RKO (cell line): Measurements from ENCODE around the gene SDS.

Experiments used
- DNase-seq: peaks from one replicate; pipeline ENCODE4 v3.0.0-alpha.2; 2016; ENCODE audit warnings: low spot score

The SDS gene

DNA sequence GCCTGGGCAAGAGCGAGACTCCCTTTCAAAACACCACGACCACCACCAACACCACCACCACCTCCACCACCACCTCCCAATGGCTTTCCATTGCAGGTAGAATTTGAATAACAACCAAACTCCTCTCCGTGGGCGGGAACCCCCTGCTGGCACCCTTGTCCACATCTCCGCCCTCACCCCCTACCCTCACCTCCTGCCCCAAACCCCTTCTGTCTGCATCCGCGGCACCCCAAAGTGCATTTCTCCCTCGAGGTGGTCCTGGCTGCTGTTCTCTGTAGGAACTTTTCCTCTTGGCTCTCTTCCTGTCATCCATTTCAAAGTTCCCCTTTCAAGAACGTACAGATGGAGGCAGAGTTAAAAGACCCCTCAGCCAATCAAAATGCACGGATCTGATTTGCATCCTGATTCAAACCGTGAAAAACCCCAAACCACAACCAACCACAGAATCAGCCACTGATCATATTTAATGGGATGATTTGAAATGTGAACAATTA, 22.3 kb upstream of the SDS start:
- DNase-seq = no peak

DNA sequence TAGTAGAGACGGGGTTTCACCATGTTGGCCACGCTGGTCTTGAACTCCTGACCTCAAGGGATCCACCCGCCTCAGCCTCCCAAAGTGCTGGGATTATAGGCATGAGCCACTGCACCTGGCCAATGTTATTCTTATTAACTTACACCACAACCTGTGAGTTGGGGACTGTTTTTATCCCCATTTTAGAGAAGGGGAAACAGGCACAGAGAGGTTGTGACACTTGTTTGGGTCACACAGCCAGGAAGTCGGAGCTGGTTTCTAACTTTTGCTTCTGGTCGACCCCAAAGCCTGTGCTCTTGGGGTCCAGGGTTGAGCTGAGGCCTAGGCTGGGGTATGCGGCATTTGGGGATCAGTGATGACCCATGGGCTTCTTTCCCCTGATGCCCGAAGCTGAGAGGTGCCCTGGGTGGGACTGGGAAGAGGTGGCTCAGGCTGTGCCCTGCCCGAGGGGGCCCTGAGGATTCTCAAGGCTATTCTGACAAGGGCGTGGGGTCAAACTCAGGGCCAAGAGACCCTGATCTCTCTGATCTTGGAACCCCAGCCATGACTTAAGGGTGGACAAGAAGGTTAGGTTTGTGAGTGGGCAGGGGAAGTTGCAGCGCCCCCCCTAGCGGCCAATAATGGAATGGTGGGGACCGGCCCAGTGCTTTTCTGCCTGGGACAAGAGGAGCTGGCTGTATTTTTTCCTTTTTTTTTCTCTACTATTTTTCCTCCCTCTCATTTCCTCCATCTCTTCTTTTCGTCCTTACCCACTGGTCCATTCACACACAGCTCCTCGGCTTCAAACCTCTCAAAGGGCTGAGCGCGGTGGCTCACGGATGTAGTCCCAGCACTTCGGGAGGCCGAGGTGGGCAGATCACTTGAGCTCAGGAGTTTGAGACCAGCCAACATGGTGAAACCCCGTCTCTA, 21.5 kb upstream of the SDS start:
- peak; percentile 63 for DNase-seq

DNA sequence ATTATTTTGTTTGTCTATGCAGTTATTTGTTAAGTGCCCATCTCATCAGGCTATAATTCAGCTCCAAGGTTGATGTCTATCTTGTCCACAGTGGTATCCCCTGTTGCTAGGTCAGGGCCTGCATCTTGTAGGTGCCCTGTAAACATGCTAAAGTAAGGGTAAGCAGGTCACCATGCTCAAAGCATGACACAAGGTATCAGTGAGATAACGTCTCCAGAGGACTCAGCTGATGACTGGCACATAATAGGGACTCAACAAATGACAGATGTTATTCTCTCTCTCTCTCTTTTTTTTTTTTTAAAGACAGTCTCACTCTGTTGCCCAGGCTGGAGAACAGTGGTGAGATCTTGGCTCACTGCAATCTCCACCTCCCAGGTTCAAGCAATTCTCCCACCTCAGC, 20.8 kb upstream of the SDS start:
- no peak for DNase-seq

DNA sequence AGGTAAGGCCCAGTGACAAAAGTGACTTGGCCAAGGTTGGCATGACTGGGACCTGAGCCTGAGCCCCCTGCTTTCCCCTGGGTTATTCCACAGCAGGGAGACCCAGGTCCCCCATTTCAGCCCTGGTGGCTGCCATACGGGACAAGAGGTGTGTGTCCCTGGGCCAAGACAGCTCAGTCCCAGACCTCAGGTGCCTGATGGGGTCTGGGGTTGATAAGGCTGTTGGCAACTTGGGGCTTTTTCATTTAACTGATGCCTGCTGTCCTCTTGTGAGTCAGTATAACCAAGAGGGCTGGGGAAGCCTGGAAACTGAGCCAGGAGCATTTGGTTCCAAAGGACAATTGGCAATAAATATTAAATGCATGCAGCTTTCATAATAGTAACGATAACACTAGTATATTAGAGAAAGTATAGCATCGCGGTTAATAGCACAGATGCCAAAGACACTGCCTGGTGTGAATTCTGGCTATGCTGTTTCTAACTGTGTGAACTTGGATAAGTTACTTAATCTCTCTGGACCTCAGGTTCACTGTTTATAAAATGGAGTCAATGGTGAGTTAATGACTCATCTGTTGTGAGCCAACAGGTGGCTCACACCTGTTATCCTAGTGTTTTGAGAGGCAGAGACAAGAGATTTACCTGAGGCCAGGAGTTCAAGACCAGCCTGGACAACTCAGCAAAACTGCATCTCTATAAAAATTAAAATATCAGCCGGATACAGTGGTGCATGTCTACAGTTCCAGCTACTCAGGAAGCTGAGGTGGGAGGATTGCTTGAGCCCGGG, 19.4 kb upstream of the SDS start:
- peak; percentile 33 for DNase-seq

DNA sequence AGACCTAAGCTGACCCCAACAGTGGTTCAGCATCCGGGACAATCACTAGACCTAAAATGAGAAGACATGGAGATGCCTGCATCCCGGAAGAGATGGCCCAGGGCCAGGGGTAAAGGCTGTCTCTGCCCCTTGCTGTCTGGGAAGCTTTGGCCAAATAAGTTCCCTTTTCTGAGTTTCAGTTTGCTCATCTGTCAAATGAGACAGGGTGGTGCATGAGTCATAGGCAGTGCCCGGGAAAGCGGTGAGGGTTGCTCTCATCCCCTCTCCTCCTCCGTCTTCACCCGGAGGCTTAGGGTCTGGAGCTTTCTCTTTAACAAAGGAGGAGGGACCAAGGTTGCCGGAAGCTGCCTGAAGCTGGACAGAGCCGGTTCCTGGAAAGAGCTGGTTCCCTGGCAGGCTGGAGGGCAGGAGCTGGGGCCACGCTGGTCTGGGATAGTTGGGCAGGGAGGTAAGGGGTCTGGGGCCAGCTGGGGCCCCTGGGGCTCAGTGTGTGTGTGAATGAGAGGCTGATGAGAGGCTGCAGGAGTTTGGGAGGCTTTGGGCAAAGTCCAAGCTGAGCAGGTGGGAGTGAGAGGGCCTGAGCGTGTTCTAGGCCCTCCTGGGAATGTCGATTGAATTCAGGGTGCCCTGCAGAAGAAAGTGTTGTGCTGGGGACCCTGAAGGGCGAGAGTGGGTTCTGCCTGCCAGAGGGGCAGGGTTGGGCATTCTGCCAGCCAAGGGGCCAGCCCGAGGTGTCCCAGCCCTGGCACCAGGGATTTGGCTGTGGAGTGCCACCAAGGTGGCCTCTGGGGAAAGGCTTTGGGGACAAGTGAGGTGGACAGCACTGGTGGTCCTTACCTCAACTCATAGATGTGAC, 18.6 kb upstream of the SDS start, which contains the start of gene SDSL:
Gene SDSL, plus strand, starts transcription at position 351 of the 856 bp plus-strand sequence. CDS start 5,603 bp downstream, outside the sequence.
- peak; percentile 94 for DNase-seq

DNA sequence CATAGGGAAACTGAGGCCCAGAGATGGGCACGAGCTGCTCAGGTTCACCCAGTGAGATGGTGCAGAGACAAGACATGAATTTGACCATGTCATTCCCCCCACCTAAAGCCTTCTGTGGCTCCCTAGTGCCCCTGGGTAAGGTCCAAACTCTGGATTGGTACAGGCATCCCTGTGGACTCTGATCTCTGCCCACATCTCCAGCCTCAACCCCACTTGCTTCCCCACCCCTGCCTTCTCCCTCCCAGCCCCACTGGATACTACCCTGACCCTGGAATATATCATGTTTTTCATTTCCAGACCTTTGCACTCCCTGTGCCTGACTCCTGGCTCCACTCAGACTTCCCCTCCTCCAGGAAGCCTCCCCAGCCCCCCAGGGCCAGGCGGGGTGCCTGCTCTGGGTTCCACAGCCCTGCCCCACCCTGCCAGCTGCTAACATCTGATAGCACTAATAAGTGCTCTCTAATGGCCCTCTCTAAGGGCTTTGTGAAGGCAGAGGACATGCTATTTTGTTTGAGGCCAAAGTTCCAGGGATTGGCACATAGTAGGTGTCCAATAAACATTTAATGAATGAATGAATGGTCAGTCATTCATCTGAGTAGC, 17.4 kb upstream of the SDS start:
- DNase-seq = no peak

DNA sequence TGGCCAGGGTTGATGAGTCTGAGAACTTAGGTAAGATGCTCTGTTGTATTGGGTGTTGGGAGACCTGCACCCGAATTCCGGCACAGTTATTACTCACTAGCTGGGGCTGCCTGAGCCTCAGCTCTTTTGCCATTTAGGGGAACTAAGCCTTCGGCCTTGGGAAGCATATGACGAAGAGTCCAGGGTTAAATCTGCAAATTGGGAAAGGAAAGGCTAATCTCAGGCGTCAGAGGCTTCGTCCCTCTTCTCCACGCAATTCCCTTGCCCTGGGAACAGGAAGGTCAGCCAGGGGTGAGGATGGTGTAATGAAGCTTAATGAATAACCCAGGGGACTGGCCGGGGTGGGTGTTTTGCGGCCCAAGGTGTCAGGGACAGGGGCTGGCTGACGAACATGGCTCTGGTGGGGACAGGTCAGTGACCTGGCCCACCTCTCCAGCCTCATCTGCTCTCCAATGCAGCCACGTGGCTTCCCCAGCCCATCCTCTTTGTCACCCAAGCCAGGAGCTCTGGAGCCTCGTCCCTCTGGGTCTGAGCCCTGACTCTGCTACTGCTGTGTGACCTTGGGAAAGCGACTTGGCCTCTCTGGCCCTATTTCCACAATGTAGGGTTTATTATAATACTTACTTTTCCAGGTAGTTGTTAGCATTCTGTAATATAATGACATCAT, 14.7 kb upstream of the SDS start:
- no peak for DNase-seq

DNA sequence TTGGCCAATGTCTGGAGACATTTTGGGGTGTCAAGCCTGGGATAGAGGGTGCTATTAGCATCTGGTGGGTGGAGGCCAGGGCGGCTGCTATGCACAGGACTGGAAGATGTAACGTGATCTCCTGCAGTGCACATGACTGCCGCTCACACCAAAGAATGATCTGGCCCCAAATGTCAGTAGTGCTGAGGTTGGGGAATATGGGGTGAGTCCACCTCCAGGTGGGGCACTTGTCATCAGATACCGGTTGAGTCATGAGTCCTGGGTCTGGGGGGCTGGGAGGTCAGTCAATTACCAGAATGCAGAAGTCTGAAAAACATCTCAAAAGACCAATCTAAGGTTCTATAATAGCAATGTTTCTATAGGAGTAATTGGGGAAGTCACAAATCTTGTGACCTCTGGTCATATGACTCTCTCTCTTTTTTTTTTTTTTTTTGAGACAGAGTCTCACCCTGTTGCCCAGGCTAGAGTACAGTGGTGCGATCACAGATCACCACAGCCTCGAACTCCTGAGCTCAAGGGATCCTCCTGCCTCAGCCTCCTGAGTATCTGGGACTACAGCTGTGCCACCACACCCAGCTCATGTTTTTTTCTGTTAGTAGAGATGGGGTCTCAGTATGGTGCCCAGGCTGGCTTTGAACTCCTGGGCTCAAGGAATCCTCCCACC, 12.5 kb upstream of the SDS start:
- peak; percentile 65 for DNase-seq

DNA sequence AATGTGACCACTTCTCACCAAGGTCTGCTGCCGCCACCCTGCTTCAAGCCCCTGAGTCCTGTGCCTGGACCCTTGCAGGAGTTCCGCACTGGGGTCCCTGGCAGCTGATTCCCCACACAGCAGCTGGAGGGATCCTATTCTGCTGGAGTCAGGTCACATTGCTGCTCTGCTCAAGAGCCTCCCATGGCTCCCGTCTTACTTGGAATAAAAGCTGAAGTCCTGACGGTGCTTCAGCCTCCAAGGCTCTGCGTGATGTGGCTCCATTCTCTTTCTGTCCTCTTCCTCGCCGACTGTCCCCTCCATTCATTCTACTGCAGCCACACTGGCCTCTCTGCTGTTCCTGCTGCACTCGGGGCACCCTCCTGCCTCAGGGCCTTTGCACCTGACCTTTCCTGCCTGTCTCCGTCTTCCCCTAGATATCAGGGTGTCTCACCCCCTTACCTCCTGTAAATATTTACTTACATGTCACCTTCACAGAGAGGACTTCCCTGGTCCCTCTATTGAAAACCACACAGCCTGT, 10.9 kb upstream of the SDS start:
- no peak for DNase-seq

DNA sequence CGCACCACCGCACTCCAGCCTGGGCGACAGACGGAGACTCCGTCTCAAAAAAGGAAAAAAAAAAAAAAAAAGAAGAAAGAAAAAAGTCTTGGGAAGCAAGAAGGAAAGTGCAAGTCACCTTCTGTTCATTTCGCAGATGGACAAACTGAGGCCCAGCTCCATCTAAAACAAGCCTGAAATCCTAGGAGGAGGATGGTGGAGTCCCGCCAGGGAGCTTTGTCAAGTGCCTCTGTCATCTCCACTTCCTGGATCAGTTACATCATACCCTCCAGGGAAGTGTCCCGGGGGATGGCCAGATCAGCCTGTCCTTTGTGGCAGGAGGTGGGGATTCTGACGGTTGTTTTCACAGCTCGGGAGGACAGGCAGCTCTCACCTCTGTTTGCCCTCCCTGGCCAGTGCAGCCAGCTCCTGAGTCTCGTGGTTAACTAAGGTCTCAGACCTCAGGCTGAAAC, 9.8 kb upstream of the SDS start:
- DNase-seq = peak; percentile 39

DNA sequence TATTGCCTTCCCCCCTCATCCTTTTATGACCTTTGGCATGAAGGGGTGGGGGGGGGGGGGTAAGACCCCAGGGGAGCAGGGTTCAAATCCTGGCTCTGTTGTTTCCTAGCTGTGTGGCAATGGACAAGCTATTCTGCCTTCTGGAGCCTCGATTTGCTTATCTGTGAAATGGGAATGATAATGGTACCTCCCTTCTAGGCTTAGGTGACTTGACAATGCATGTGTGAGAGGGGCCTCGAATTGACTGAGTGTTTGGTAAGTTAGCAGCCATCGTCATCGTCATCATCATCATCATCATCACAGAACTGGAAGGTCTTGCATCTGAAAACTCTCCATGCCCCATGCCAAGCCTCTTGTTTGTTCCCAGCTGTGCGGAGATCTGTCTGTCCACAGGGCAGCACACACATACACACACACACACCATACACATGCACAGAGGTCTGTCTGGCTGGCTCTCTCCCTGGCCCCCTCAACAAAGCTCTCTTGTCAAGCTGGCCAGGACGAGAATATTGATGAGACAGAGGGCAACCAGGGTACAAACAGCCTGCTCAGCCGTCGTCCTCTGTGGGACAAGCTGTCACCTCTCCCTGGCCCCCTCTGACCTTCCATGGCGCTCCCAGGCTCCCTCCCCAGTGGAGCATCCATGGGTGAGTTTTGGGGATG, 5.9 kb upstream of the SDS start:
- no peak for DNase-seq

DNA sequence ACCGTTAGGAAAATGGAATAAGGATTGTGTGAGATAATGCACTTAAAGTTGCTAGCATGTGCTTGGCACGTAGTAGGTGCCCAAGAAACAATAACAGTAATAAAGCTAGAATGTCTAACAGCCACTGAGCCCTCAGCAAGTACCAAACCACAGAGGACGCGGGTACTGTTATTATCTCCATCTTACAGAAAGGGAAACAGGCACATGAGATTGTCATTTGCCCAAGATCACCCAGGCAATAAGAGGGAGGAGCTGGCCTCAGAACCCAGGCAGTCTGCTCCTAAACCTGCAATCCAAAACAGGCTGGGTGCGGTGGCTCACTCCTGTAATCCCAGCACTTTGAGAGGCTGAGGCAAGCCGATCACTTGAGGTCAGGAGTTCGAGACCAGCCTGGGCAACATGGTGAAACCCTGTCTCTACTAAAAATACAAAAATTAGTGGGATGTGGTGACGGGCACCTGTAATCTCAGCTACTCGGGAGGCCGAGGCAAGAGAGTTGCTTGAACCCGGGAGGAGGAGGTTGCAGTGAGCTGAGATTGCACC, 5.1 kb upstream of the SDS start:
- DNase-seq = no peak

DNA sequence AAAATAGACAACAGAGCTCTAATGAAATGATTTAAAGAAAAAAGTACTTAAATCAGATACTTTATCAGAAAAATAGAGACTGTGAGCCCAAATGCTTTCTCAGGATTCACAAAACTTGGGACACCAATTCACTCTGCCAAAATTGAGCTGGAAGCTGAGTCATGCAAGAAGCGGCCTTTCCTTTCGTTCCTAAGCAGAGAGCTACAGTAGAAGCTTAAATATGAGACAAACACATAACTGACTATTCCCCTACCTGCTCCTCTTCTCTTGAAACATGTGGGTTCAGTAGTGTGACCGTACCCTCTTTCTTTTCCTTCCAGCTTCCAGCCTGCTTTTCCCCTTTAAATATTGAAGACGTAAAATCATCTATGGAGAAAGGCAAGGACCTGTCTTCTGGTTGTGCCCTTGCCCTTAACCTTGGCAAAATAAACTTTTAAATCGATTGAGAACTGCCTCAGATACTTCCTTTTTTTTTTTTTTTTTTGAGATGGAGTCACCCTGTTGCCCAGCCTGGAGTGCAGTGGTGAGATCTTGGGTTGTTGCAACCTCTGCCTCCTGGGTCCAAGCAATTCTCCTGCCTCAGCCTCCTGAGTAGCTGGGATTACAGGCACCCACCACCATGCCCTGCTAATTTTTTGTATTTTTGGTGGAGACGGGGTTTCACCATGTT, 4.4 kb upstream of the SDS start:
- DNase-seq = no peak

DNA sequence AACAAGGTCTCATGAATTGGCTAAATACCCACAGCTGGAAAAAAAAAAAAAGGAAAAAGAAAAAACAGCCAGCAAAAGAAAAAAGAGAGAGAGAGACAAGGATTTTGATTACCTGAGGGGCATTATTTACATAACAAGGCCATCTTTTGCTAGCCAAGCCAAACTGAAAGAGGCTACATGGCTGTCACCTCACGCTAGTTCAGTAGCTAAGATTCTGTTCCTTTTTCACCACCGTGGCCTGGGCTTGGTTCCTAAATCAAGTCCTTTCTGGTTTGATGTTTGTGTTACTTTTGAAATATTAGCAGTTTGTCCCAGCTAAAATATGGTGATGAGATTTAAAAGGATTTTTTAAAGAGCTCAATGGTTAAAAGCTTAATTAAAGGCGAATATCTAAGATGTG, 2.0 kb upstream of the SDS start:
- no peak for DNase-seq

DNA sequence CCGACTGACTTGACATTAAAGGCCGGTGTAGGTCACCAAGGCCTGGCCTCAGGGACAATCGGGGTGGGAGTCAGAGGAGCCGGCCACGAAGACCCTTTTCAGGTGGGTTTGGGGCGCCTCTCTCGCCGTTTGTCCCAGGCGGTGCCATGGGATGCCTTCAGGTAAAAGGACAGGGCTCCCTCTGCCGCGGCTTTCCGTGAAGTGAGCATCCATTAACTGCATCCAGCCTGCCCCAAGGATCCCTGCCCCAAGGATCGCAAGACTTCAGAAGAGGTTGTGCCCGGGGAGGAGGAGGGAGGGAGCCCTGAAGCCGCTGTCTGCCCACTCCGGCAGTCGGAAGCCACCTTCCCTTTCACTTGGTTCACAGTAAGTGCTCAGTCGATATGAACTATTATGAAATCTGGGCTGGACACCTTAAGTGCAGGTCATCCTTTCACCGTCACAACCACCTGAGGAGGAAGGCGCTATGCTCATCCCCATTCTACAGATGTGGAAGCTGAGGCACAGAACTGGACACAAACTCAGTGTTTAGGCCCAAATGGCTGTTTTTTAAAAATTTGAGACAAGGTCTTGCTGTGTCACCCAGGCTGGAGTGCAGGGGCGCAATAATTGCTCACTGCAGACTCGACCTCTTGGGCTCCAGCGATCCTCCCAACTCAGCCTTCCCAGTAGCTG, 964 bp downstream of the SDS start:
- no peak for DNase-seq

DNA sequence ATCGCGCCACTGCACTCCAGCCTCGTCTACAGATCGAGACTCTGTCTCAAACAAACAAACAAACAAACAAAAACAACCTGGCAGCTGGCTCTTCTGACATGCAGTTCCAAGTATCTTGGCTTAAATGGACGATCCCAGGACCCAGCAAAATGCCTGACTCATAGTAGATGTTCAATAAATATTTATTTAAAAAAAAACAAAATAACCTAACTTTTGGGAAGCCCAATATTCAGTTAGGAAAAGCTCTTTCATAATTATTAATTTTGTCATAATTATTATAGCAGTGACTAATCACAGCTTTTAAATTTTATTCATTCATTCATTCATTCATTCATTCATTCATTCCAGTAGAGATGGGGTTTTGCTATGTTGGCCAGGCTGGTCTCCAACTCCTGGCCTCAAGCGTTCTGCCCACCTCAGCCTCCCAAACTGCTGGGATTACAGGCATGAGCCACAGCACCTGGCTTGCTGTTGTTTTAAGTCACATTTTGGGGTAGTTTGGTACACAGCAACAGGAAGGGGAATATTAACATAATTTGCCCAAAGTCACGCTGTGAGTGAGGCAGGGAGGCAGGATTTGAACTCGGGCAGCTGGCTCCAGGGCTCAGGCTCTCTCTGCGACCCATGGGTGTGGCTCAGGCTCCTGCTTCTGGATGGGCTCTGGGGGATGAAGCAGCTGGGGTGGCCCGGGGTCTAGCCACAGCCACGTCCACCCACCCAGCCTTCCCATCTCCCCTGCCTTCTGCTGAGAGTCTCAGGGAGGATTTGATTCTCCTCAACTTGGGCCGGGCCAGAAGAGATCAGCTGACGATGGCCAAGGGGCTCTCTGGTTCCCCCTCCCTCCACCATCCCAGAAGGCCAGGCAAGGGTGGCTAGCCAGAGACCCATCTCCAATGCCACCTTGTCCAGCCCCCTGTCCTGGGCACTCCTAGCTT, 2.4 kb downstream of the SDS start:
- no peak for DNase-seq

DNA sequence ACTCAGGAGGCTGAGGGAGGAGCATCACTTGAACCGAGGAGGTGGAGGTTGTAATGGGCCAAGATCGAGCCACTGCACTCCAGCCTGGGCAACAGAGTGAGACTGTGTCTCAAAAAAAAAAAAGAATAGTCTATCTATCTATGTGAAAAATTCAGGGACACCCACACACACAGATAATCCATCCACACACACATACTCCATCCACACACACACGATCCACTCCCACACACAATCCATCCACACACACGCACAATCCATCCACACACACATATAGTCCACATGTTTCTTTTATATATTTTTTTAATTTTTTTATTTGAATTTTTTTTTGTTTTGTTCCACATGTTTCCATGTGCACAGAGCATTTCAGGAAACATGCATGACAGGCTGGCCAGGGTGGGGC, 3.3 kb downstream of the SDS start:
- DNase-seq = no peak
